Left lung (tissue), 10 donors: ENCODE results near the gene MAP3K4. TPM values are rescaled to one million over a fixed set of nuclear protein-coding genes. Genes with fewer than 3 reads are reported as not detected.

Experiments used
- ATAC-seq: fragments of 200-7000 bp; cut with Tn5 transposase; one replicate; pipeline ENCODE4 v1.9.1; 2020; ENCODE audit warnings: moderate library complexity
- DNase-seq, 4 donors: peaks; one replicate each; pipeline ENCODE4 v3.0.0-alpha.2; 2013 to 2020
- H3K27ac ChIP-seq, 2 donors: fragments of 200-600 bp; sonication (generic) in 1 of 2; one replicate each; pipeline versions ENCODE4 v1.5.0 to v1.8.0; 2020 to 2021
- H3K27me3 ChIP-seq, 2 donors: fragments of 200-600 bp; sonication (generic) in 1 of 2; one replicate each; pipeline versions ENCODE4 v1.5.0 to v1.8.0; 2020 to 2021
- H3K36me3 ChIP-seq, 2 donors: fragments of 200-600 bp; sonication (generic) in 1 of 2; one replicate each; pipeline versions ENCODE4 v1.5.0 to v1.8.0; 2020 to 2021
- H3K4me1 ChIP-seq, 2 donors: fragments of 200-600 bp; one replicate each; pipeline ENCODE4 v1.8.0; 2021
- H3K4me3 ChIP-seq, 2 donors: fragments of 200-600 bp; sonication (generic) in 1 of 2; one replicate each; pipeline versions ENCODE4 v1.5.0 to v1.8.0; 2020 to 2021; ENCODE audit warnings: mild to moderate bottlenecking in 1 of 2
- H3K9me3 ChIP-seq, 2 donors: fragments of 200-600 bp; sonication (generic) in 1 of 2; one replicate each; pipeline versions ENCODE4 v1.5.0 to v1.8.0; 2020 to 2021
- intact Hi-C, 2 donors: fragments of 100-400 bp; cut with DNase I; formaldehyde crosslinking; loops; one replicate each; pipeline versions ENCODE4 v1.11.2 to v1.14.2; 2022
- polyA plus RNA-seq, 6 donors: library from polyadenylated mRNA; unstranded; fragments of 120-200 nt; gene quantifications; one replicate each; pipeline ENCODE4 v1.2.1, GENCODE V29; 2013; ENCODE audit not compliant: insufficient read length in 6 of 6
- total RNA-seq, 2 donors: library from RNA; stranded (reverse); fragmentation: NEBNext Ultra II Directional; extraction: Animal tissue kit (Norgen Biotek cat#: 25700); gene quantifications; one replicate each; pipeline ENCODE4 v1.2.1, GENCODE V29; 2021
- TF ChIP-seq, protein P1 (sequence below), 2 donors: fragments of 200-600 bp; sonication (generic) in 1 of 2; IDR thresholded peaks; one replicate each; pipeline versions ENCODE4 v1.5.0 to v1.8.0; 2021; ENCODE audit warnings: antibody characterized with exemption in 2 of 2
- donor health status: DM: no; HTN: yes; CAD: no.
- donor health status: DM: no; HTN: no; CAD: no.

Gene MAP3K4
- total and polyA plus RNA-seq, 8 donors = 35.6 to 51.8 (median 45.8) TPM

DNA sequence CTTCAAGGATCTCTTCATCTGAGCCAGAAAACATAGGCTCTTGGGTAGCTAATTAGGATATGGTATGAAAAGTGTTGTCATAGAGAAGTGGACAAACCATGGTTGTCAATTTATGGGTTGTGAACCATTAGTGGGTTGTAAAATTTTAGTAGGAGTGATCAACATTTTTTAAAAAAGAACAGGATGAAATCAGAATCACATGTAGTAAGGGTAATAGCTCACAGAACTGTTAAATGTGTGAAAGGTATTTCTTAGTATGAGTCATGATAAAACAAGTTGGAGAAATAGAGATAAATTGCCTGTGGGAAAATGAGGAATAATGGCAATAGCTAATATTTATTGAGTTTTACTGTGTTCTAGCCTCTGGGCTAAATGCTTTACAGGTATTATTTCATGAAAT, 113.4 kb downstream of the MAP3K4 start:
- Histone ChIP-seq H3K4me3 (no peak overlapping the region), H3K27me3 (no peaks in the 10 kb centered on the region), H3K4me1 (peaks cover 0 to 6% of the 10 kb centered on the region in 2 donors), H3K27ac (no peak overlapping the region), H3K36me3 (peaks cover 0 to 90% of the 10 kb centered on the region in 2 donors), H3K9me3 (no peaks in the 10 kb centered on the region)
- TF ChIP-seq, protein P1, sequence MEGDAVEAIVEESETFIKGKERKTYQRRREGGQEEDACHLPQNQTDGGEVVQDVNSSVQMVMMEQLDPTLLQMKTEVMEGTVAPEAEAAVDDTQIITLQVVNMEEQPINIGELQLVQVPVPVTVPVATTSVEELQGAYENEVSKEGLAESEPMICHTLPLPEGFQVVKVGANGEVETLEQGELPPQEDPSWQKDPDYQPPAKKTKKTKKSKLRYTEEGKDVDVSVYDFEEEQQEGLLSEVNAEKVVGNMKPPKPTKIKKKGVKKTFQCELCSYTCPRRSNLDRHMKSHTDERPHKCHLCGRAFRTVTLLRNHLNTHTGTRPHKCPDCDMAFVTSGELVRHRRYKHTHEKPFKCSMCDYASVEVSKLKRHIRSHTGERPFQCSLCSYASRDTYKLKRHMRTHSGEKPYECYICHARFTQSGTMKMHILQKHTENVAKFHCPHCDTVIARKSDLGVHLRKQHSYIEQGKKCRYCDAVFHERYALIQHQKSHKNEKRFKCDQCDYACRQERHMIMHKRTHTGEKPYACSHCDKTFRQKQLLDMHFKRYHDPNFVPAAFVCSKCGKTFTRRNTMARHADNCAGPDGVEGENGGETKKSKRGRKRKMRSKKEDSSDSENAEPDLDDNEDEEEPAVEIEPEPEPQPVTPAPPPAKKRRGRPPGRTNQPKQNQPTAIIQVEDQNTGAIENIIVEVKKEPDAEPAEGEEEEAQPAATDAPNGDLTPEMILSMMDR (IDR thresholded peaks at IDR 0.05) = no peak
- no peak for ATAC-seq
- DNase-seq = no peak
- intact Hi-C loops = no loop called here

DNA sequence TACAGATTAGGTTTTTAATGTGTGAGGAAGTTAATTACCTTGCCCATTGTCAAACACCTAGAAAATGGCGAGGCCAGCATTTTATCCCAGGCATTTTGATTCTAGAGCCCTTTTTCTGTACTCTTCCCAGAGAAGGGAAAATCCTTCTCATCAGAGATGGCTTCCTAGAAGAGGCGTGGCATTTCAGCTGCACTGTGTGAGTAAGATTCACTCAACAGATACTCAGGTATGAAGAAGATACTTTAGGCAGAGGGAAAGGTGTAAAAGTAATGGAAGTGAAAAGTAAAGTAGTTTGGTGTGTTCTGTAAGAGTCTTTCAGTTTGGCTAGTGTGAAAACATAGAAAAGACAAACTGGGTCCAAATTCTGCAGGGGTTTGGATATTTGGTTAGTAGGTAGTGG, 113.8 kb downstream of the MAP3K4 start:
- Histone ChIP-seq H3K9me3 (no peaks in the 10 kb centered on the region), H3K4me1 (peaks cover 0 to 6% of the 10 kb centered on the region in 2 donors), H3K4me3 (no peak overlapping the region), H3K27ac (no peak overlapping the region), H3K36me3 (peaks cover 0 to 90% of the 10 kb centered on the region in 2 donors), H3K27me3 (no peaks in the 10 kb centered on the region)
- TF ChIP-seq, protein P1 (IDR thresholded peaks at IDR 0.05) = no peak
- intact Hi-C loops = no loop called here
- ATAC-seq (no peak), DNase-seq (no peak)

DNA sequence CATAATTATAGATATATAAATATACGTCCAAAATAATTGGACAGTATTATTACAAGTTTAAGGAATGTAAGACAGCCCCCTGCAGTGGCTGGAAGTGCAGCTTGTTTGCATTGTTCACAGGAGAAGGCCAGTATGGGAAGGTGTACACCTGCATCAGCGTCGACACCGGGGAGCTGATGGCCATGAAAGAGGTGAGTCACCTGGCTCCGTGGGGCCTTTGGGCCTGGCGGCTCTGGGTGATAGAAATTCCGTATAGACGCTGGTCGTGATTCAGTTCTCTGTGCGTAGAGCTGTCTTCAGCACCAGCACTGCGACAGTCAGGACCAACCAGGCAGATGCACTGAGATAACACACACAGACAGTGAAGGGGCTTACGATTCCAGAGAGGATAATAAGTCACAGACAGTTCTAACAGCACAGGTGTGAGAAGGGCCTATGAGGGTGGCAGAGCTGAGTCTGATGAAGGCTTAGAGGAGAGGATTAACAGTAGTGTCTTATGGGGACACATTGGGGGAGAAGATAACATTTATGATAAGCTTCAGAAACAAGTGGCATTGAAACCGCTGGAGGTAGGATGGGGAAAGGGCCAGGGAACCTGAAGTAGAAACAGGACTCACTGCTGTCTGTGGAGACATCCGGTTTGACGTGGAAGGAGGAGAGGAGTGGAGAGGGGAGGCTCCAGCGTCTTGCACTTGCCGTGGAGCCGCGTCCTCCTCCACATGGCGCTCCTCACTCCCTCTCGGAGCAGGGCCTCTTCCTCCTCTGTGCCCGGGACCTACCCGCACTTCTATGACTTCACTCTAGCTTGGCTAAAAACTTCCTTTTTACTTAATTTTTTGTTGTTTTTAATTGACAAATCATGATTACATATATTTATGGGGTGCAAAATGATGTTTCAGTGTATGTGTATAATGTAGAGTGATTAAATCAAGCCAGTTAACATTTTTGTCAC, 116.5 kb downstream of the MAP3K4 start:
- H3K36me3 ChIP-seq = peaks cover 0 to 96% of the 10 kb centered on the region in 2 donors
- H3K27me3 ChIP-seq = no peaks in the 10 kb centered on the region
- H3K27ac ChIP-seq = peak overlapping the region in 1 of 2 donors; percentile 38
- H3K9me3 ChIP-seq = no peaks in the 10 kb centered on the region
- DNase-seq (no peak), ATAC-seq (no peak)
- H3K4me3 ChIP-seq = no peak overlapping the region
- intact Hi-C loops = no loop called here
- peaks cover 0 to 9% of the 10 kb centered on the region in 2 donors for H3K4me1 ChIP-seq
- TF ChIP-seq, protein P1 (IDR thresholded peaks at IDR 0.05) = no peak

DNA sequence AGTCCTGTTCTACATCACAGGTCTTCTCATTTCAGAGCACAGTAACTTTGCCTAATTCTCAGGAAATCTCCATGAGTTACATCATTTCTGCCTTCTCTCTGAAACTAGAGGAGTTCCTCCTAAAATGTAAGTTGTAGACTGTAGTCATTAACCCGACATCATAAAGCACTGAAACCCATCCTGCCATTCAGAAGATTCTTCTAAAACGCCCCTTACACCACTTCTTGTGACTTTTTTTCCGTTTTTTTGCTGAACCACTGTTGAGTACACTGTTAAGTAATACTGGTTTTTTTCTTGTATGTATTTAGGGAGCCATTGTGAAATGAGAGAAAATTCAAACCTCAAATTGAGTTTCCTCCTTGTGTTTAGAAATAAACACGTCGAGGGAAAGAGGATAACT, 117.3 kb downstream of the MAP3K4 start:
- H3K9me3 ChIP-seq = no peaks in the 10 kb centered on the region
- DNase-seq (no peak), ATAC-seq (no peak)
- TF ChIP-seq, protein P1 (IDR thresholded peaks at IDR 0.05) = no peak
- peaks cover 0 to 9% of the 10 kb centered on the region in 2 donors for H3K4me1 ChIP-seq
- peak overlapping the region in 1 of 2 donors; percentile 38 for H3K27ac ChIP-seq
- H3K27me3 ChIP-seq = no peaks in the 10 kb centered on the region
- H3K36me3 ChIP-seq = peaks cover 0 to 97% of the 10 kb centered on the region in 2 donors
- H3K4me3 ChIP-seq = no peak overlapping the region
- intact Hi-C loops = no loop called here

DNA sequence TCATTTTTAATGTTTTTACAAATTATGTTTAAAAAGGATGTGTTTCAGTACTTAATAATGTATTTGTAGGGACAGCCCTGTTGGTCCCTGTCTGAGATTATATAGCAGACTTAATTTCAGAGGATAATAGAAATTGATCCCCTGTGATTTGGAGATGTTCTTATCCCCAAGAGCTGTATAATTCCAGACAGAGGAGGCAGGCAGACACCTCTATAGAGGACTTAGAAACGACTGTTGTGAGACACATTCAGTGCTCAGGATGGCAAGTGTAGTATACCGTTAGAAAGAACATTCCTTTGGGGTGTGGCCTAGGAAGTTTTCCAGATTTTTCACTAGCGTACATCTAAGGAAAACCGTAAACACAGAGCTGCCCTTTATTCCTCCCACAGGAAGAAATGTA, 117.8 kb downstream of the MAP3K4 start:
- peaks cover 0 to 98% of the 10 kb centered on the region in 2 donors for H3K36me3 ChIP-seq
- no peaks in the 10 kb centered on the region for H3K9me3 ChIP-seq
- no peaks in the 10 kb centered on the region for H3K27me3 ChIP-seq
- intact Hi-C loops = no loop called here
- DNase-seq (no peak), ATAC-seq (no peak)
- peaks cover 0 to 9% of the 10 kb centered on the region in 2 donors for H3K4me1 ChIP-seq
- peak overlapping the region in 1 of 2 donors; percentile 38 for H3K27ac ChIP-seq
- TF ChIP-seq, protein P1 (IDR thresholded peaks at IDR 0.05) = no peak
- H3K4me3 ChIP-seq = no peak overlapping the region
